CD8-positive, alpha-beta memory T cell (primary cell): ENCODE measurements around the gene DCTPP1. TPM values are rescaled to one million over a fixed set of nuclear protein-coding genes. Genes with fewer than 3 reads are reported as not detected.
"Not testable (repeated sequence)": the region's sequence is repeated elsewhere in the genome, so short reads cannot be mapped to it uniquely, and the experiment has no call there.

Experiments
- CTCF ChIA-PET: fragments of 350-600 bp; sonication (Branson Sonifier 250); formaldehyde crosslinking; loops from one replicate; lab custom pipeline; 2021; ENCODE audit warnings: antibody characterized with exemption; lab: Charles Lee
- POLR2A ChIA-PET: fragments of 350-600 bp; sonication (Branson Sonifier 250); formaldehyde crosslinking; loops from one replicate; lab custom pipeline; 2021; ENCODE audit warnings: antibody characterized with exemption; lab: Charles Lee
- DNase-seq, 5 donors: peaks; one replicate each; pipeline versions ENCODE4 v3.0.0 to v3.0.0-alpha.2; 2020 to 2022; ENCODE audit warnings: mixed read lengths in 1 of 5
- H3K27ac ChIP-seq: one replicate; pipeline ENCODE4 v1.7.0; 2013; ENCODE audit warnings: low read depth, mild to moderate bottlenecking, low read length, moderate library complexity
- H3K27me3 ChIP-seq: 2 replicates; pipeline ENCODE4 v1.7.0; 2013; ENCODE audit warnings: low read length, mild to moderate bottlenecking; ENCODE audit not compliant: insufficient read depth, poor library complexity, severe bottlenecking
- H3K36me3 ChIP-seq: 2 replicates; pipeline ENCODE4 v1.7.0; 2013; ENCODE audit warnings: mild to moderate bottlenecking, low read length, moderate library complexity; ENCODE audit not compliant: insufficient read depth
- H3K4me1 ChIP-seq: 2 replicates; pipeline ENCODE4 v1.7.0; 2013; ENCODE audit warnings: mild to moderate bottlenecking, low read length, moderate library complexity; ENCODE audit not compliant: insufficient read depth
- H3K4me3 ChIP-seq: 2 replicates; pipeline ENCODE4 v1.7.0; 2013; ENCODE audit warnings: mild to moderate bottlenecking, low read length
- H3K9me3 ChIP-seq: 2 replicates; pipeline ENCODE4 v1.7.0; 2013; ENCODE audit warnings: mild to moderate bottlenecking, low read length
- H3K27ac Mint-ChIP-seq, 8 donors: one replicate each; pipeline ENCODE4 v1.8.0; 2020 to 2021; ENCODE audit warnings: mixed read lengths in 8 of 8, mild to moderate bottlenecking in 6 of 8, inconsistent platforms in 3 of 8, moderate library complexity in 3 of 8
- H3K27me3 Mint-ChIP-seq, 2 donors: one replicate each; pipeline ENCODE4 v1.8.0; 2020 to 2021; ENCODE audit warnings: mixed read lengths in 2 of 2, mild to moderate bottlenecking in 1 of 2, moderate library complexity in 1 of 2
- H3K36me3 Mint-ChIP-seq, 3 donors: one replicate each; pipeline ENCODE4 v1.8.0; 2020 to 2021; ENCODE audit warnings: mixed read lengths in 3 of 3, inconsistent platforms in 1 of 3, mild to moderate bottlenecking in 1 of 3
- H3K4me1 Mint-ChIP-seq, 3 donors: one replicate each; pipeline ENCODE4 v1.8.0; 2020 to 2021; ENCODE audit warnings: mixed read lengths in 3 of 3, inconsistent platforms in 1 of 3, mild to moderate bottlenecking in 1 of 3
- H3K4me3 Mint-ChIP-seq, 7 donors: one replicate each; pipeline ENCODE4 v1.8.0; 2020 to 2021; ENCODE audit warnings: mixed read lengths in 7 of 7, mild to moderate bottlenecking in 6 of 7, moderate library complexity in 4 of 7, inconsistent platforms in 2 of 7
- H3K9me3 Mint-ChIP-seq, 5 donors: one replicate each; pipeline ENCODE4 v1.8.0; 2020 to 2022; ENCODE audit warnings: mixed read lengths in 5 of 5, mild to moderate bottlenecking in 3 of 5, moderate library complexity in 2 of 5, inconsistent platforms in 1 of 5
- polyA plus RNA-seq: library from polyadenylated mRNA; unstranded; fragments of 300-500 nt; fragmentation: Illumina TruSeq; gene quantifications from one replicate; pipeline ENCODE4 v1.2.3, GENCODE V29; 2021
- total RNA-seq, 2 experiments: library from RNA; stranded (reverse); gene quantifications; one replicate each; pipeline ENCODE4 v1.2.3, GENCODE V29; 2021

DCTPP1 gene
- total and polyA plus RNA-seq, 3 experiments from 2014 or later, result 73.7 to 175 (median 174) TPM

- Histone ChIP-seq H3K9me3 (no peaks in the 10 kb centered on the region), H3K27me3 (no peaks in the 10 kb centered on the region), H3K36me3 (peaks cover 15% of the 10 kb centered on the region), H3K4me3 (peak overlapping the region; percentile 91), H3K4me1 (peaks cover 71% of the 10 kb centered on the region), H3K27ac (peak overlapping the region; percentile 74)
- Mint-ChIP-seq H3K27me3 (peaks cover 0 to 1% of the 10 kb centered on the region in 2 donors), H3K4me1 (peaks cover 55 to 78% (median 62%) of the 10 kb centered on the region in 3 donors), H3K27ac (peak overlapping the region; percentile 94 to 99 (median 97)), H3K4me3 (peak overlapping the region; percentile 96 to 100 (median 98)), H3K36me3 (peaks cover 6 to 56% (median 7%) of the 10 kb centered on the region in 3 donors), H3K9me3 (peaks cover 0 to 3% (median 0%) of the 10 kb centered on the region in 5 donors)
- DNase-seq, result peak; percentile 31 to 67 (median 46)
- POLR2A ChIA-PET, result interaction anchor here (0.5 to 4.9 kb wide), 17 partner anchors 9 to 805 kb away, joined by 3 to 102 read pairs (median 5); partner anchors contain the start of genes DCTPP1 and SEPHS2
- CTCF ChIA-PET, result interaction anchor here (0.6 to 3.5 kb wide), 12 partner anchors 9 to 347 kb away, joined by 3 to 43 read pairs (median 6); partner anchors contain the start of genes DCTPP1 and SEPHS2
These were observed 43.6 kb upstream of the DCTPP1 start for GRCh38 chr16:30473231-30474073.

- Mint-ChIP-seq H3K4me1 (peaks cover 54 to 76% (median 56%) of the 10 kb centered on the region in 3 donors), H3K36me3 (peaks cover 6 to 48% (median 7%) of the 10 kb centered on the region in 3 donors), H3K4me3 (peak within 1 kb of the TSS; percentile 96 to 100 (median 98)), H3K27me3 (peaks cover 0 to 1% of the 10 kb centered on the region in 2 donors), H3K9me3 (peaks cover 0 to 3% (median 0%) of the 10 kb centered on the region in 5 donors), H3K27ac (peak within 1 kb of the TSS; percentile 94 to 99 (median 97))
- Histone ChIP-seq H3K36me3 (peaks cover 13% of the 10 kb centered on the region), H3K4me1 (peaks cover 65% of the 10 kb centered on the region), H3K27me3 (no peaks in the 10 kb centered on the region), H3K27ac (peak within 1 kb of the TSS; percentile 74), H3K9me3 (no peaks in the 10 kb centered on the region), H3K4me3 (peak within 1 kb of the TSS; percentile 91)
- ChIA-PET POLR2A (interaction anchor here (0.5 to 4.9 kb wide), 9 partner anchors 10 to 99 kb away, joined by 3 to 102 read pairs (median 9); partner anchors contain the start of genes DCTPP1 and SEPHS2), CTCF (interaction anchor here (1.0 to 3.5 kb wide), 10 partner anchors 11 to 126 kb away, joined by 3 to 43 read pairs (median 6); partner anchors contain the start of genes DCTPP1 and SEPHS2)
- DNase-seq, result peak; percentile 76 to 93 (median 84)
These were observed 42.6 kb upstream of the DCTPP1 start, which contains the start of gene ITGAL for GRCh38 chr16:30472328-30472942. TSS of gene ITGAL (plus strand) at chr16:30472742. CDS start at chr16:30472838, 96 bp downstream.

- no peak for DNase-seq
- peaks cover 57% of the 10 kb centered on the region for H3K4me1 ChIP-seq
- peaks cover 45 to 70% (median 47%) of the 10 kb centered on the region in 3 donors for H3K4me1 Mint-ChIP-seq
- ChIA-PET POLR2A (interaction anchor here (1.0 to 4.9 kb wide), 3 partner anchors 11 to 101 kb away, joined by 7 to 102 read pairs (median 29); partner anchors contain the start of gene ZNF688), CTCF (interaction anchor here (0.9 to 3.2 kb wide), 4 partner anchors 12 to 37 kb away, joined by 3 to 15 read pairs (median 3); no protein-coding TSS in a partner anchor)
- no peak overlapping the region for H3K27ac ChIP-seq
- peaks cover 0 to 3% (median 0%) of the 10 kb centered on the region in 5 donors for H3K9me3 Mint-ChIP-seq
- H3K36me3 Mint-ChIP-seq, result peaks cover 6 to 33% (median 6%) of the 10 kb centered on the region in 3 donors
- peaks cover 5% of the 10 kb centered on the region for H3K36me3 ChIP-seq
- no peaks in the 10 kb centered on the region for H3K9me3 ChIP-seq
- H3K4me3 ChIP-seq, result no peak overlapping the region
- no peaks in the 10 kb centered on the region for H3K27me3 ChIP-seq
- no peaks in the 10 kb centered on the region for H3K27me3 Mint-ChIP-seq
- peak overlapping the region in 5 of 7 donors; percentile 19 to 84 (median 63) for H3K4me3 Mint-ChIP-seq
- peak overlapping the region; percentile 26 to 99 (median 94) for H3K27ac Mint-ChIP-seq
These were observed 40.8 kb upstream of the DCTPP1 start for GRCh38 chr16:30470632-30470995.

- no peak overlapping the region for H3K4me3 ChIP-seq
These were observed 40.3 kb upstream of the DCTPP1 start for GRCh38 chr16:30470170-30470512.

GRCh38 chr16:30464078-30464477 lies 34.2 kb upstream of the DCTPP1 start:
- Mint-ChIP-seq H3K27ac (peak overlapping the region in 4 of 8 donors; percentile 19 to 79 (median 54)), H3K9me3 (no peaks in the 10 kb centered on the region), H3K27me3 (no peaks in the 10 kb centered on the region), H3K4me3 (no peak overlapping the region), H3K36me3 (no peaks in the 10 kb centered on the region), H3K4me1 (peaks cover 18 to 53% (median 28%) of the 10 kb centered on the region in 3 donors)
- H3K9me3 ChIP-seq, result no peaks in the 10 kb centered on the region
- H3K27me3 ChIP-seq, result no peaks in the 10 kb centered on the region
- H3K4me1 ChIP-seq, result peaks cover 16% of the 10 kb centered on the region
- no peak overlapping the region for H3K27ac ChIP-seq
- POLR2A ChIA-PET, result interaction anchor here (0.5 kb wide), 1 partner anchor 744 kb away, joined by 5 read pairs; no protein-coding TSS in a partner anchor
- H3K36me3 ChIP-seq, result no peaks in the 10 kb centered on the region
- DNase-seq, result no peak
- no peak overlapping the region for H3K4me3 ChIP-seq
- CTCF ChIA-PET, result interaction anchor here (1.0 kb wide), 1 partner anchor 46 kb away, joined by 3 read pairs; no protein-coding TSS in a partner anchor

More at GRCh38 chr16:30470170-30470512, 40.3 kb upstream of the DCTPP1 start:
- Mint-ChIP-seq H3K27ac (peak overlapping the region; percentile 82 to 96 (median 90)), H3K27me3 (no peaks in the 10 kb centered on the region), H3K36me3 (peaks cover 3 to 28% (median 4%) of the 10 kb centered on the region in 3 donors), H3K4me3 (peak overlapping the region in 5 of 7 donors; percentile 36 to 59 (median 44)), H3K9me3 (peaks cover 0 to 3% (median 0%) of the 10 kb centered on the region in 5 donors), H3K4me1 (peaks cover 41 to 67% (median 44%) of the 10 kb centered on the region in 3 donors)
- H3K27ac ChIP-seq, result no peak overlapping the region
- H3K4me1 ChIP-seq, result peaks cover 54% of the 10 kb centered on the region
- H3K27me3 ChIP-seq, result no peaks in the 10 kb centered on the region
- POLR2A ChIA-PET, result interaction anchor here (1.0 to 4.9 kb wide), 2 partner anchors 11 to 101 kb away, joined by 7 to 102 read pairs; partner anchors contain the start of gene ZNF688
- no peak for DNase-seq
- no peaks in the 10 kb centered on the region for H3K9me3 ChIP-seq
- H3K36me3 ChIP-seq, result peaks cover 2% of the 10 kb centered on the region
- CTCF ChIA-PET, result interaction anchor here (0.9 to 3.2 kb wide), 4 partner anchors 11 to 36 kb away, joined by 3 to 15 read pairs (median 3); no protein-coding TSS in a partner anchor

- H3K9me3 Mint-ChIP-seq, H3K4me3 Mint-ChIP-seq, H3K27me3 ChIP-seq, H3K36me3 ChIP-seq, H3K27ac ChIP-seq, H3K36me3 Mint-ChIP-seq, H3K9me3 ChIP-seq, H3K27me3 Mint-ChIP-seq, DNase-seq, H3K4me3 ChIP-seq: not testable (repeated sequence)
- Mint-ChIP-seq H3K27ac (peak overlapping the region in 1 of 8 donors; percentile 38), H3K4me1 (peaks cover 34 to 68% (median 54%) of the 10 kb centered on the region in 3 donors)
- peaks cover 34% of the 10 kb centered on the region for H3K4me1 ChIP-seq
- CTCF ChIA-PET, result interaction anchor here (0.9 to 4.4 kb wide), 3 partner anchors 12 to 31 kb away, joined by 4 to 32 read pairs (median 13); partner anchors contain the start of genes DCTPP1 and ITGAL
- POLR2A ChIA-PET, result interaction anchor here (0.7 to 6.2 kb wide), 2 partner anchors 11 to 41 kb away, joined by 10 to 102 read pairs; partner anchors contain the start of gene ITGAL
These were observed 31.6 kb upstream of the DCTPP1 start for GRCh38 chr16:30461426-30461825.

GRCh38 chr16:30459456-30459855 lies 29.6 kb upstream of the DCTPP1 start:
- Mint-ChIP-seq H3K4me1 (peaks cover 38 to 69% (median 57%) of the 10 kb centered on the region in 3 donors), H3K27me3 (no peaks in the 10 kb centered on the region), H3K9me3 (no peaks in the 10 kb centered on the region), H3K4me3 (peak overlapping the region in 3 of 7 donors; percentile 70 to 87 (median 73)), H3K36me3 (no peaks in the 10 kb centered on the region), H3K27ac (peak overlapping the region in 7 of 8 donors; percentile 23 to 92 (median 80))
- ChIA-PET CTCF (interaction anchor here (1.0 to 4.4 kb wide), 8 partner anchors 10 to 139 kb away, joined by 3 to 43 read pairs (median 16); partner anchors contain the start of genes DCTPP1, ITGAL and SEPHS2), POLR2A (interaction anchor here (0.5 to 6.2 kb wide), 11 partner anchors 9 to 490 kb away, joined by 3 to 102 read pairs (median 5); partner anchors contain the start of gene ITGAL)
- no peaks in the 10 kb centered on the region for H3K9me3 ChIP-seq
- no peak overlapping the region for H3K4me3 ChIP-seq
- H3K36me3 ChIP-seq, result no peaks in the 10 kb centered on the region
- H3K4me1 ChIP-seq, result peaks cover 25% of the 10 kb centered on the region
- H3K27ac ChIP-seq, result no peak overlapping the region
- no peak for DNase-seq
- H3K27me3 ChIP-seq, result no peaks in the 10 kb centered on the region
